Measurements from ENCODE around the gene LMTK2. TPM values are rescaled to one million over a fixed set of nuclear protein-coding genes. Genes with fewer than 3 reads are reported as not detected.

LMTK2 gene
- total RNA-seq, 4 donors from 2014 or later = 10.4 to 14.4 (median 12.3) TPM

GRCh38 chr7:98194186-98194585, 87.5 kb downstream of the LMTK2 start:
- Histone ChIP-seq H3K4me3 (no peak overlapping the region), H3K36me3 (peaks cover 0 to 97% (median 0%) of the 10 kb centered on the region in 3 donors), H3K27ac (no peak overlapping the region), H3K27me3 (no peaks in the 10 kb centered on the region), H3K9me3 (peaks cover 0 to 10% (median 0%) of the 10 kb centered on the region in 4 donors), H3K4me1 (no peaks in the 10 kb centered on the region)
- DNase-seq (ENCODE audit: low spot score in 2 of 2) = no peak
- WGBS, 2 donors = 95 to 98% methylated on average over 28 of the region's 28 CpGs
- TF ChIP-seq EP300 (IDR thresholded peaks at IDR 0.05) = no peak
- no peak for TF ChIP-seq CTCF (IDR thresholded peaks at IDR 0.05)
- no peak for TF ChIP-seq POLR2A (IDR thresholded peaks at IDR 0.05)

- H3K4me3 ChIP-seq = no peak overlapping the region
- 89 to 93% methylated on average over 8 of the region's 8 CpGs for WGBS, 2 donors
- TF ChIP-seq CTCF (IDR thresholded peaks at IDR 0.05) = no peak
- TF ChIP-seq EP300 (IDR thresholded peaks at IDR 0.05) = no peak
- no peak for TF ChIP-seq POLR2A (IDR thresholded peaks at IDR 0.05)
Measured at GRCh38 chr7:98194672-98195457, 88.2 kb downstream of the LMTK2 start.

GRCh38 chr7:98196706-98197605, 90.3 kb downstream of the LMTK2 start:
- Histone ChIP-seq H3K9me3 (peaks cover 0 to 15% (median 0%) of the 10 kb centered on the region in 4 donors), H3K36me3 (peaks cover 0 to 77% (median 0%) of the 10 kb centered on the region in 3 donors), H3K27me3 (no peaks in the 10 kb centered on the region), H3K4me1 (no peaks in the 10 kb centered on the region), H3K4me3 (no peak overlapping the region), H3K27ac (no peak overlapping the region)
- TF ChIP-seq EP300 (IDR thresholded peaks at IDR 0.05) (no peak), CTCF (IDR thresholded peaks at IDR 0.05) (no peak), POLR2A (IDR thresholded peaks at IDR 0.05) (no peak)
- no peak for DNase-seq (ENCODE audit: low spot score in 2 of 2)
- WGBS, 2 donors = 87% methylated on average over 16 of the region's 16 CpGs

More at GRCh38 chr7:98194672-98195457, 88.2 kb downstream of the LMTK2 start:
- Histone ChIP-seq H3K9me3 (peaks cover 0 to 15% (median 0%) of the 10 kb centered on the region in 4 donors), H3K4me1 (no peaks in the 10 kb centered on the region), H3K27ac (no peak overlapping the region), H3K36me3 (peaks cover 0 to 96% (median 0%) of the 10 kb centered on the region in 3 donors), H3K27me3 (no peaks in the 10 kb centered on the region)
- DNase-seq (ENCODE audit: low spot score in 2 of 2) = no peak

GRCh38 chr7:98199131-98199530, 92.5 kb downstream of the LMTK2 start:
- H3K36me3 ChIP-seq = peaks cover 0 to 71% (median 0%) of the 10 kb centered on the region in 3 donors
- H3K27me3 ChIP-seq = no peaks in the 10 kb centered on the region
- TF ChIP-seq EP300 (IDR thresholded peaks at IDR 0.05) (no peak), CTCF (IDR thresholded peaks at IDR 0.05) (no peak)
- H3K4me3 ChIP-seq = no peak overlapping the region
- peaks cover 0 to 15% (median 0%) of the 10 kb centered on the region in 4 donors for H3K9me3 ChIP-seq
- H3K27ac ChIP-seq = no peak overlapping the region
- 95 to 98% methylated on average over 5 of the region's 5 CpGs for WGBS, 2 donors
- no peaks in the 10 kb centered on the region for H3K4me1 ChIP-seq
- DNase-seq (ENCODE audit: low spot score in 2 of 2) = no peak
